ENCODE data around the gene IFT122. TPM values are rescaled to one million over a fixed set of nuclear protein-coding genes. Genes with fewer than 3 reads are reported as not detected.
"Not testable (repeated sequence)": the region's sequence is repeated elsewhere in the genome, so short reads cannot be mapped to it uniquely, and the experiment has no call there.

Gene IFT122
- polyA plus RNA-seq (ENCODE audit: insufficient read length in 4 of 4), result 10 to 100 TPM; 42.1 to 56.8 (median 50.6) TPM

- DNase-seq (ENCODE audit: low read depth in 4 of 4, low spot score in 3 of 4), result peak; percentile 92 to 95 (median 94)
These were observed at the start of gene IFT122, which contains the start of gene MBD4 for GRCh38 chr3:129439817-129440617. Gene IFT122, plus strand, starts transcription at chr3:129440224. Its CDS starts 107 bp downstream, at chr3:129440331. Gene MBD4, minus strand, starts transcription at chr3:129439948. Its CDS starts 115 bp downstream, at chr3:129439833.

DNA sequence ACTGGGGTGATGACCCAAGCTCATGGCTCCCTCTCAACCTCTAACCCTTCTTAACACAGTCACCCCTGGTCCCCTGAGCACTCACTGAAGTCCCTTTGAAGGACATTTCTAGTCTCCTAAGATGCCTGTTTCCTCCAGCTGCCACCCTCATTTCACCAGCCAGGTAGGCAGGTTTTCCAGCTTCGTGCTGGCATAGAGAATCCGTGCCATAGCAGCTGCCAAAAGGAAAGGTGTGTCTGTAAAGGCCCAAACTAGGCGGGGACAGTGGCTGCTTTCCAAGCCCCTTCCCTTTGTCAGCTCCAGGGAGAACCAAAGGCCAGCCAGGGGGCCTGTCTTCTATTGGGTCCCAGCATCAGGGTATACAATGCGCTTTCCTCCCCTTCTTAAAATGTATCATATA lies 48.4 kb upstream of the IFT122 start:
- DNase-seq (ENCODE audit: low read depth in 4 of 4, low spot score in 3 of 4), result not testable (repeated sequence)

GRCh38 chr3:129392106-129392887 lies 47.7 kb upstream of the IFT122 start:
- DNase-seq (ENCODE audit: low read depth in 4 of 4, low spot score in 3 of 4), result not testable (repeated sequence)

GRCh38 chr3:129393271-129393670 lies 46.8 kb upstream of the IFT122 start:
- DNase-seq (ENCODE audit: low read depth in 4 of 4, low spot score in 3 of 4), result no peak

DNA sequence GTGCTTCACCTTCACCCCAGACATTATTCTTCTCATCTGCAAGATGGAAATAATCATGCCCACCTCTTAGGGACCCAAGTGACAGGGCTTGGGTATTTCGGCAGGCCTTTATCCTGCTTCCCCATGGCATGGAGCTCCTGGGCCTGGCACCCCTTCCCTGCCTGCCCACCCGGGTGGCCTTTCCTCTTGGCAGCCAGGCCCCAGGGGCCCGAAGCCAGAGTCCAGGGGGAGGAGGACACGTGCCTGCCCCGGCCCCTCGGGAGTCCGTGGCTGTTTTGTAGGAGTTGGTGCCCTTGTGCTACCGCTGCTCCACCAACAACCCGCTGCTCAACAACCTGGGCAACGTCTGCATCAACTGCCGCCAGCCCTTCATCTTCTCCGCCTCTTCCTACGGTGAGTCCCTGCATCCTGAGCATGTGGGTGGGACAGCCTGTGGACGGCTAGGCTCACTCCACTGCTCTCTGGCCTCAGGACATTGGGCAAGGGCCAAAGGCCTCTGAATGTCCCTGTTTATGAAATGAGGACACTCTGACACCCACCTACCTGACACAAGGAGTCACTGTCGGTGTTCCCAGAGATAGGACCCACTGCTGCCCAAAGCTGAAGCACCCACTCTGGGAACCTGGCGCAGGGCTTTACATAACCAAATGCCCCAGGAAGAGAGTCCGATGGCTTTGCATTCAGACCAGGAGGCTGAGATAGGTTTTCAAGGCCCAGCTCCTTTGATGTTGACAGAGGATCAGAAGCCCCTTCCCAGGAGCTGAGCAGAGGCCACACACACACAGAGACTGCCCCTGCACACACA lies 46.1 kb upstream of the IFT122 start:
- not testable (repeated sequence) for DNase-seq (ENCODE audit: low read depth in 4 of 4, low spot score in 3 of 4)

- DNase-seq (ENCODE audit: low read depth in 4 of 4, low spot score in 3 of 4), result no peak
These were observed 41.2 kb upstream of the IFT122 start for GRCh38 chr3:129398803-129399144.

DNA sequence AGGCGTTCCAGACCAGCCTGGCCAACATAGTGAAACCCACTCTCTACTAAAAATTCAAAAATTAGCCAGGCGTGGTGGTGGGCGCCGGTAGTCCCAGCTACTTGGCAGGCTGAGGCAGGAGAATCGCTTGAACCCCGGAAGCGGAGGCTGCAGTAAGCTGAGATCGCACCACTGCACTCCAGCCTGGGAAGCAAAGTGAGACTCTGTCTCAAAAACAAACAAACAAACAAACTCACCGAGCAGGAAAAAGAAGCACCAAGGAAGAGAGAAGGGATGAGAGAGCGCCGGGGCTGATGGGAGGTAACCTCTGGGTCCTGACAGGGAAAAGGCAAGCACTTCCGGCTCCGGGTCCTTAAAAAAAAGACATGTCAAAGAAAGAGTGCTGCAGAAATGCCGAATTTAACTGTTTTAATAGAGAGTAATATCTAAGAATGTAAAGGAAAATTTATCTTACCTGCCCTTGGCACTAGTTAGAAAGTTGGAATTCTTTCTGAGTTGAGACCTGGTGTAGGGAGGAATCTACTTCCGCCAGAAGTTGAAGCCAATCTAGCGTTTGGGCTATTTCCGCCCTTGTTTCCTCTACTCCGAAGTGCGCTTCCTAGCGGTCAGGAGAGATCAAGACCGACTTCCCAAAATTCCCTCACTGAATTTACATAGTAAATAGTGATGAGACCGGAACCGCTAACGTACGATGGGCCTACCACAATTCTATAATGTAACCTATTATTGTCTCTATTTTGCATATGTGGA lies 40.7 kb upstream of the IFT122 start:
- DNase-seq (ENCODE audit: low read depth in 4 of 4, low spot score in 3 of 4), result peak; percentile 93 to 96 (median 96)

- no peak for DNase-seq (ENCODE audit: low read depth in 4 of 4, low spot score in 3 of 4)
These were observed 40.1 kb upstream of the IFT122 start for GRCh38 chr3:129399895-129400357.

GRCh38 chr3:129402210-129402609 lies 37.8 kb upstream of the IFT122 start:
- DNase-seq (ENCODE audit: low read depth in 4 of 4, low spot score in 3 of 4), result no peak

DNA sequence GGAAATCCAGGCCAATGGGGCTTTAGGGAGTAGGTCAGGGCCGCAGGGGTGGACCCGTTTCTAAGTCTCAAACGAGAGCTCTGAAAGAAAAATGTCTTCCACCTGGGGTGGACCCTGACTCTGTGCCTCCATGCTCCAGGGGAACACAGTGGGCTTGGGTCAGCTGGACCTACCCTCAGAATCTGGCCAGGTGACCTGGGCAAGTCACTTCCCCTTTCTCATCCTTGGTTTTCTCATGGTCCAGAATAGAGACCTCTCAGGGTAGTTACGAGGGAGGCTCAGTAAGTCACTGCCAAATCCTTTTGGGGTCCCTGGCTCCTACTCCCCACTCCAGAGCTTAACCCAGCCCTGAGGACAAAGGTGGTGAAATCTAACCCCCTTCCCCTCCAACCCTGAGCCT lies 37.4 kb upstream of the IFT122 start:
- no peak for DNase-seq (ENCODE audit: low read depth in 4 of 4, low spot score in 3 of 4)

DNA sequence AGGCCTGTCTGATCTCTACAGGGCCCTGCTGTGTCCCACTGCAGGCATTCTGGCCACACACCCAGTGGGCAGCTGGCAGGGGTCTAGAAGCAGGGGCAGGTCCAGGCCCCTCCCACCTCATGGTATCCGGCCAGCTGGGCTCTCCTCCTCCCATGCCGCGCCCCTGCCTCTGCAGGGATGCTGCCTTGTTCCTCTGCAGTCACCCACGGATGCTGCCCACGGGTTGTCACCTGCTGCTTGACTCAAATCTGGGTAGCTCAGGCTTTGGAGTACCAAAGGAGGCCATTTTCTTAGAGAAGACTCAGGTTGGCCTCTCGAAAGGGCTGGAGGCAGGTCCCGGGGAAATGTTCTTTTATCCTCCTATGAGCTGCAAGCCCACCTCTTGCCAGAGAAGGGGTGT lies 36.6 kb upstream of the IFT122 start:
- no peak for DNase-seq (ENCODE audit: low read depth in 4 of 4, low spot score in 3 of 4)

GRCh38 chr3:129404130-129404529 lies 35.9 kb upstream of the IFT122 start:
- DNase-seq (ENCODE audit: low read depth in 4 of 4, low spot score in 3 of 4), result no peak

DNA sequence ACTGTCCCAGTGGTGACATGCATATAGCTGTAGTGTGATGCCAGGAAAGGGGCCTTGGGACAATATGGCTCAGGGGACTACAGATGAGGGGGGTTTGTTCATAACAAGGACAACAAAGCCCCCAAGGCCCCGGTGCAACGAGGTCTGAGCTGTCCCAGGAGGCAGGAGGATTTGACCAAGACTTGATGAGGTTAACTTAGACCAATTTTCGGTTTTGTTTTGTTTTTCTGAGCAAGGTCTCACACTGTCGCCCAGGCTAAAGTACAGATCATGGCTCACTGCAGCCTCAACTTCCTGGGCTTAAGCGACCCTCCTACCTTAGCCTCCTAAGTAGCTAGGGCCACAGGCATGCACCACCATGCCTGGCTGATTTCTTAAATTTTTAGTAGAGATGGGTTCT lies 35.4 kb upstream of the IFT122 start:
- no peak for DNase-seq (ENCODE audit: low read depth in 4 of 4, low spot score in 3 of 4)

GRCh38 chr3:129409541-129409940 lies 30.5 kb upstream of the IFT122 start:
- DNase-seq (ENCODE audit: low read depth in 4 of 4, low spot score in 3 of 4), result no peak

DNA sequence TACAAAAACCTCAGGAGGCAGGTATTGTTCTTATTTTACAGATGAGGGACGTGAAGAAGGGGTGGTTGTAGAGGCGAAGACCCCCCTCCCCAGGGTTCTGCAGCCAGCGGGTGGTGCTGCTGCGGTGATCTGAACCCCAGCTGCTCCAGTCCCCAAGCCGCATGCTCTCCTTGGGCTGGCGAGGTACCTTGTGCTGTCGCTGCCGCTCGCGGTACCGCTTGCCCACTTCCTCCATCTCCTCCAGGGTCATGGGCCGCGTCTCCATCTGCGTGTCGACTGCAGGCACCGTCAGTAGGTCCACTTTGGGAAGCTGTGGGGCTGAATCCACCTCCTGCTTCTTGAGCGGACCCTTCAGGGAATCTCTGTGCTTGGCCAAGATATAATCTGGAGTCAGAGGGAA lies 29.1 kb upstream of the IFT122 start:
- no peak for DNase-seq (ENCODE audit: low read depth in 4 of 4, low spot score in 3 of 4)

GRCh38 chr3:129412542-129413198 lies 27.4 kb upstream of the IFT122 start:
- DNase-seq (ENCODE audit: low read depth in 4 of 4, low spot score in 3 of 4), result no peak

DNA sequence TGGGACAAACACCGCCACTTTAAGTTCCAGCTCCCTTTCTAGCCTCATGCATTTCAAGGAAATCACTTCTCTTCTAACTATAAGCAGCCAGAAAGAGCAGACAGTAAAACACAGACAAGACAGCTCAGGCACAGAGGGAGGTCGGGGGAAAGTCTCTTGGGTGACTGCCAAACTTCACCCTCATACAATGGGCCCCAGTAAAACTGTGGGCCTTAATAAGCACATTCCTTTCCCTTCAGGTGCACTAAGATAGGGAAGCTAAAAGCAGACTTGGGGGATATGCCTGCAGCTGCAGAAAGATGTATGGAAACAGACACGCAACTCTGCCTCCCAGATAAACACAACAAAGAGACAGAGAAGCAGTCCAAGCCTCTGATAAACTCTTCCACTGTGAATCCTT lies 26.8 kb upstream of the IFT122 start:
- not testable (repeated sequence) for DNase-seq (ENCODE audit: low read depth in 4 of 4, low spot score in 3 of 4)

GRCh38 chr3:129413687-129414506 lies 26.1 kb upstream of the IFT122 start:
- no peak for DNase-seq (ENCODE audit: low read depth in 4 of 4, low spot score in 3 of 4)

DNA sequence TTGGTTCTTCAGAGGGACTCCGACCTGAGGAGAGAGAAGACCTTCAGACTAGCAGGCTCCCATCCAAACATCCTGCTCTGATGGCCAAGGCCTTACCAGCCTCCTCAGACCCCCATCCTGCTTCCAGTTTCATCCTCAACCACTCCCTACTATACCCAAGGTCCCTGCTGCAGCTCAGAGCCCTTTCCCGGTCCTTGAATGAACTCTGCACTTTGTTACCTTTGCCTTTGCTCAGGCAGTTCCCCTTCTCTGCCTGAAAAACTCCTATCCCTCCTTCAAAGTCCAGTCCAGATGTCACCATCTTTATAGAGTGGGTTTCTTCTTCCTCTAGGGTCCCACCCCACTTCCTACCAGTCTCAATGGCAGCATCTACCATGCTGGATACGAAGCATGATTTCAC lies 24.6 kb upstream of the IFT122 start:
- no peak for DNase-seq (ENCODE audit: low read depth in 4 of 4, low spot score in 3 of 4)
